GM21529 (cell line): Measurements from ENCODE around the gene SFXN5.

Source experiments
- ATAC-seq: cut with Tn5 transposase; IDR thresholded peaks from one replicate; pipeline ENCODE4 v1.9.1; 2021; ENCODE audit not compliant: unreplicated experiment

SFXN5 gene

GRCh38 chr2:72944804-72945449 lies 126.6 kb downstream of the SFXN5 start:
- no peak for ATAC-seq

DNA sequence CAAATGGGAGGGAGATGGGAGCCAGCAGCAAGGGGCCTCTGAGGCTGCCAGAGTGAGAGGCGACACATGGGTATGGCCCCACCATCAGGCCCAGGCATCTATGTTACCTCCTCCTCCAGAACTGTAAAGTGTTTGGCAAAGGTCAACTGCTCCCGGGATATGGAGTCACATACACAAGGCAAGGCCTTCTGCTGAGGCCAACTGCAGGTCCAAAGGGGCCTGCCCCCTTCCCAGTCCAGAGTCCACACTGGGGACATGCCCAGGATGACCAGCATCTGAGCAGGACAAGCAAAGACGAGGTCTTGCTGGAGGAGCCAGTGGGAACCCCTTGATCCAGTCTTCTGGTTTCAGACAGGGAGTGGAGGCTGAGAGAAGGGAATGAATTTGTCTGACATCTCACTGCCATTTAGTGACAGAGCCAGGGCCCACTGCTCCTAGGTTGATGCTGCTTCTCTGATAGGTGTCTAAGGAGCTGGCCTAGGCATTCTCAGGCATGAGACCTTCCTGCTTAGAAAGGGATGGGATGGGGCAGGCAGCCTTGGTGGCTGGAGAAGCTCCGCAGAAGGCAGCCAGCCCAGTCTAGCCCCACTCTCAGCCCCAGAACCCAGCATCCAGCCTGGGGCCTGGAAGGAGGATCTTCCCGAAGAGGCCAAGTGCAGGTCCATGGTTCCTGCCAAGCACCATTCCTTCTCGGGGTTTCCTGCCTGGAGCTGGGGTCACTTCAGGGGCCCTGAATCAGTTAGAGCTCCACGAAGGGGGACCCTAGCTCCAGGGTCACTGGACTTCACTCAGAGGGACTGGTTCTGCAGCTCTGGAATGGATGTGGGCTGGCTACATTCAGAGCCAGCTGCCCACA lies 127.7 kb downstream of the SFXN5 start:
- ATAC-seq = no peak

- ATAC-seq = no peak
These were observed 128.6 kb downstream of the SFXN5 start for GRCh38 chr2:72942881-72943418.

GRCh38 chr2:72942293-72942692 lies 129.2 kb downstream of the SFXN5 start:
- no peak for ATAC-seq

- no peak for ATAC-seq
These were observed 130.7 kb downstream of the SFXN5 start for GRCh38 chr2:72940786-72941185.

- no peak for ATAC-seq
These were observed 131.2 kb downstream of the SFXN5 start for GRCh38 chr2:72940361-72940760.

GRCh38 chr2:72938455-72938854 lies 133.1 kb downstream of the SFXN5 start:
- ATAC-seq = no peak

DNA sequence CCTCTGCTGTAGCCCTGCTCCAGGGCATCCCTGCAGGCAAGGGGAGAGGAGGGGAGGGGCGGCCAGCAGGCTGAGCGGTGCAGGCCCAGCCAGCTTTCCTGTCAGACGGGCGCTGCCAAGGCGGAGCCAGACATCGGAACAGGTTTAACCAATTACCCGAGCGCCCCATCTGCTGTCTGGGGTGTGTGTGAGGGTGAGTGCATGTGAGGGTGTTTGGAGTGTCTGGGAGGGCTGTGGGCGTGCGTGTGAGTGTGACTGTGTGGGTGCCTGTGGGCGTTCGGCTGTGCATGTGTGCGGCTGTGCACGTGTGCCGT lies 134.2 kb downstream of the SFXN5 start:
- ATAC-seq = no peak

DNA sequence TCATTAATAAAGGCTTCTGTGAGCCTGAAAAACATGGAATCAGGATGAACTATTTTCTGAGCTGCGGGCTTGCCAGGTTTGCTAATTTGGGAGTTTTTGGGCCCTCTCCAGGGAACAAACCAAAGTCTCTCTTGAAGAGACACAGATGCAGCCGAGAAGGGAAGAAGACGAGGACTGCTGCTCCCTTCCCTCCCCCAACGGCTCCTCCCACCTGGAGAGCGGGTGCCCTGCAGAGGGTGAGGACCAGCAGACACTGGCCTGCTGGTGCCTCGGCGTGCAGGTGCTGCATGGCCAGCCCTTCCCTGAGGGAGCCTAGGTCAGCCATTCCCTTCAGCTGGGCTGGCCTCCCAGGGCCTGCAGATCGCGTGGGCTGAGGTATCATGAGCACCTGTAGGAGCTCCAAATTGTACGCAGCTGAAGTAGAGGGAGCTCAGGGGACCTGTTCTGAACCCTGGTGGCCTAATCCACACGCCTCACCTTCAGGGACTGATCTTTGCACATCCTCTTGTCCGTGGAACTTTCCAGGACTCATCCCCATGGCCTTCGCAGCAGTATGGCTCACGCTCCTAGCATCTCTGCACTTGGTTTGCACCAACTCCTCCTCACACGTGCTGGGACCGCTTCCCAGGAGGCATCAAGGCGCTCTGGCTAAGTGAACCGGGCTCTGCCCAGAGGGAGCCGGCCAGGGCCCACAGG lies 134.7 kb downstream of the SFXN5 start:
- no peak for ATAC-seq

DNA sequence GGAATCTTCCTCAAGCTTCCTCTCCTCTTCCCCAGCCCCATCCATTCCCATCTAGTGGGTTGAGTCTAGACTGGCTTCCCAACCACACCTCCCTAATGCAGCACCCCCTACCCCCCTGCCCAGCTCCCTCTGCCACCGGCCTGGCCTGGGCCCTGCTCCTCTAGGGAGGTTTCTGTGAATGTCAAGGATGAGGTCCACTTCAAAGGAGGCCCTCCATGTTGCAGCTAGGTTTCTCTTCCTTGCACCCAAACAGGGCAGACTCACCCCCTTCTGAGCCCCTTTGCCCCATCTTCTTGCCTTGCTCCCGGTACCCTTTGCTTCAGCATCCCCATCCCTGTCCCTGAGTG lies 135.9 kb downstream of the SFXN5 start:
- no peak for ATAC-seq

DNA sequence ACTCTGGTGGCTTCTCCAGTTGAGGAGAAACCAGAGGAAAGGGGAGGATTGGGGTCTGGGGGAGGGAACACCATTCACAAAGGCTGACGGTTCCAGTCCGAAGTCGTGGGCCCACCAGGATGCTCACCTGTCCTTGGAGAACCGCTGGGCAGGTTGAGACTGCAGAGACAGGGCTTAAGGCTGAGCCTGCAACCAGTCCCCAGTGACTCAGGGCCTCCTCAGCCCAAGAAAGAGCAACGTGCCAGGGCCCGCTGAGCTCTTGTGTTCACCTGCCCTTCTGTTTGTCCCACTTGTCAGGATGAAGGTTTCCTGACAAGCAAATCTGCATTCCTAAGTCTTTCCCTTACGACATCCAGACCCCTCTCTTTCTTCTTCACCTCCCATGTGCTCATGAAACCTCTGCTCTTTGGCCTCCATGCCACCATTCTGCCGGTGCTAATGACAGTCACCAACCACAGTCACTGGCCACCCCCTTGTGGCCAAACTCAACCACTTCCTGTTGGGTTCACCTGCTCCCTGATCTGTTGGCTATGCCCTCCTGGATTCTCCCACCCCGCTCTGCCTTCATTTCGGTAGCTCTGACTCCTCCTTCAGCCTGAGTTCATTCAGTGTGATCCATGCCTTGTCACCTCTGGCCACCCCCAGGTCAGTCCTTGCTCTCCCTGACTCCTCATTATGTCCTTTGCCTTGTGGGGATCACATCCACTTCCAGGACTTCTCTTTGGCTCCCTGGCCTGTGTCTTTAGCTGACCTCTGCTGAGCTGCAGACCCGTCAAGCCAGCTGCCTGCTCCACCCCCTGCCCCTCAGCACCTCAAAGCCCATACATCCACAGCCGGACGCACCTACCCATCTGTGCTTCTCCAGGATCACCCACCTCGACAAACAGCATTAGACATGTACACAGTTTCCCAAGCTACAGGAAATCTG lies 136.6 kb downstream of the SFXN5 start:
- ATAC-seq = no peak

DNA sequence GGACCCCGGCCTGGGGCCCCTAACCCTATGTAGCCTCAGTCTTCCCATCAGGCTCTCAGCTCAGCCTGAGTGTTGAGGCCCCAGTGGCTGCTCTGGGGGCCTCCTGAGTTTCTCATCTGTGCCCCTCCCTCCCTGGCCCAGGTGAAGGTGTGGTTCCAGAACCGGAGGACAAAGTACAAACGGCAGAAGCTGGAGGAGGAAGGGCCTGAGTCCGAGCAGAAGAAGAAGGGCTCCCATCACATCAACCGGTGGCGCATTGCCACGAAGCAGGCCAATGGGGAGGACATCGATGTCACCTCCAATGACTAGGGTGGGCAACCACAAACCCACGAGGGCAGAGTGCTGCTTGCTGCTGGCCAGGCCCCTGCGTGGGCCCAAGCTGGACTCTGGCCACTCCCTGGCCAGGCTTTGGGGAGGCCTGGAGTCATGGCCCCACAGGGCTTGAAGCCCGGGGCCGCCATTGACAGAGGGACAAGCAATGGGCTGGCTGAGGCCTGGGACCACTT lies 137.8 kb downstream of the SFXN5 start:
- no peak for ATAC-seq

DNA sequence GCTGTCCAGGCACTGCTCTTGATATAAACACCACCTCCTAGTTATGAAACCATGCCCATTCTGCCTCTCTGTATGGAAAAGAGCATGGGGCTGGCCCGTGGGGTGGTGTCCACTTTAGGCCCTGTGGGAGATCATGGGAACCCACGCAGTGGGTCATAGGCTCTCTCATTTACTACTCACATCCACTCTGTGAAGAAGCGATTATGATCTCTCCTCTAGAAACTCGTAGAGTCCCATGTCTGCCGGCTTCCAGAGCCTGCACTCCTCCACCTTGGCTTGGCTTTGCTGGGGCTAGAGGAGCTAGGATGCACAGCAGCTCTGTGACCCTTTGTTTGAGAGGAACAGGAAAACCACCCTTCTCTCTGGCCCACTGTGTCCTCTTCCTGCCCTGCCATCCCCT lies 138.3 kb downstream of the SFXN5 start:
- ATAC-seq = no peak

- ATAC-seq = no peak
These were observed 138.7 kb downstream of the SFXN5 start for GRCh38 chr2:72932805-72933204.

DNA sequence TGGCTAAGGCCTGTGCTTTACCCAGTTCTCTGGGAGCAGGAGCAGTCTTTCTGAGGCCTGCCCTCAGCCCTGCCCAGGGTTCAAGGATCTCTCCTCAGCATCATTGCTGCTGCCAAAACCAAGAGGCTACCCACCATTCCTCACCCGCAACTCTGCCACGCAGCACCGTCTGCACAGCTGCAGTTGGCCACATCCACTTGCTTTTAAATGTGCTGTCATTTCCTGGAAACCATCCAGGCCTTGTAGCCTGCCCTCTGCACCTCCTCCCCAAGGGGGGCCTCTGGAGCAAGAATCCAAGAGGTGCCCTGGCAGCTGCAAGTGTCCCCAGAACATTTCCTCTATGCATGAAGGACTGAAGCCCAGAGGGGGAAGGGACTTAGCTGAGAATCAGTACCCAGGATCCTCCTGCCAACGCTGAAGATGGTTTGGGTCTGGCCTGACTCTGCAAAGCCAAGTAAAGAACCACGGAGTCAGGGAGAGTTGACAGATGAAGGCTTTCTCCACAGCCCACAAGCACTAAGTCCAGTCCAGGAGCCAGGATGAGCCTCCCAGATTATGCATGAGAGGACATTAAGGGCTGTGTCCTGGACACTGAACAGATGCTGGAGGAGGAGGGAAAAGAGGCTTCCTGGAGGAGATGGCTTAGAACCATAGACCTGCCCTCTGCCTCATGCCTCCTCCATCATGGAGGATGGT lies 139.3 kb downstream of the SFXN5 start:
- ATAC-seq = no peak

GRCh38 chr2:72931280-72931910 lies 140.1 kb downstream of the SFXN5 start:
- ATAC-seq = no peak

GRCh38 chr2:72929010-72929409 lies 142.5 kb downstream of the SFXN5 start:
- no peak for ATAC-seq

GRCh38 chr2:72927619-72928550 lies 143.6 kb downstream of the SFXN5 start:
- no peak for ATAC-seq
